ENCODE results near the gene AGPAT3.
A peak's percentile ranks its signal among the peaks of the same experiment; 100 is the strongest.

Gene AGPAT3

DNA sequence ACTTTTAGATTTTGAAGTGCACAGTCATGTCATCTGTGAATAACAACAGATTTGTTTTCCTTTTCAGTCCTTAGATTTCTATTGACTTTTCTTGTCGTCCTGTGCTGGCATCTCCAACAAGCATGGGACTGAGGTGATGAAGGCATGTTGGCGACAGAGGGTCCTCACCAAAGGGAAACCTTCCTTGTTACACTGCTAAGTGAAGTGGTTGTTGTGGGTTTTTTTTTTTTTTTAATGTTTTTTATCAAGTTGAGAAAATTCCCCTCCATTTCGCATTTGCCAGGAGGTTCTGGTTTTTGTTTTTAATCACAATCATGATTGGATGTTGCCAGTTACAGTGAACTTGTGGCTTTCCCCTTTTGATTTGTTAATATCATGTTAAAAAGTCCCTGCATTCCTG lies 24.0 kb downstream of the AGPAT3 start:
- no peak overlapping the region for H3K4me3 ChIP-seq (ENCODE audit: severe bottlenecking)
- H3K27me3 ChIP-seq (ENCODE audit: insufficient read depth, poor library complexity, severe bottlenecking) = no peaks in the 10 kb centered on the region
- no peak for ATAC-seq (ENCODE audit: low read depth)
- H3K27ac ChIP-seq (ENCODE audit: poor library complexity, severe bottlenecking) = no peak overlapping the region
- peaks cover 7% of the 10 kb centered on the region for H3K4me1 ChIP-seq (ENCODE audit: insufficient read depth, poor library complexity, severe bottlenecking)
- peaks cover 9% of the 10 kb centered on the region; the same call in 1 of the 2 replicates for H3K36me3 ChIP-seq (ENCODE audit: low read depth)
- TF ChIP-seq, protein P1, sequence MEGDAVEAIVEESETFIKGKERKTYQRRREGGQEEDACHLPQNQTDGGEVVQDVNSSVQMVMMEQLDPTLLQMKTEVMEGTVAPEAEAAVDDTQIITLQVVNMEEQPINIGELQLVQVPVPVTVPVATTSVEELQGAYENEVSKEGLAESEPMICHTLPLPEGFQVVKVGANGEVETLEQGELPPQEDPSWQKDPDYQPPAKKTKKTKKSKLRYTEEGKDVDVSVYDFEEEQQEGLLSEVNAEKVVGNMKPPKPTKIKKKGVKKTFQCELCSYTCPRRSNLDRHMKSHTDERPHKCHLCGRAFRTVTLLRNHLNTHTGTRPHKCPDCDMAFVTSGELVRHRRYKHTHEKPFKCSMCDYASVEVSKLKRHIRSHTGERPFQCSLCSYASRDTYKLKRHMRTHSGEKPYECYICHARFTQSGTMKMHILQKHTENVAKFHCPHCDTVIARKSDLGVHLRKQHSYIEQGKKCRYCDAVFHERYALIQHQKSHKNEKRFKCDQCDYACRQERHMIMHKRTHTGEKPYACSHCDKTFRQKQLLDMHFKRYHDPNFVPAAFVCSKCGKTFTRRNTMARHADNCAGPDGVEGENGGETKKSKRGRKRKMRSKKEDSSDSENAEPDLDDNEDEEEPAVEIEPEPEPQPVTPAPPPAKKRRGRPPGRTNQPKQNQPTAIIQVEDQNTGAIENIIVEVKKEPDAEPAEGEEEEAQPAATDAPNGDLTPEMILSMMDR (IDR thresholded peaks at IDR 0.05; ENCODE audit: poor library complexity, severe bottlenecking) = no peak
- no peaks in the 10 kb centered on the region for H3K9me3 ChIP-seq (ENCODE audit: severe bottlenecking)
- no peak for DNase-seq (ENCODE audit: low spot score)

DNA sequence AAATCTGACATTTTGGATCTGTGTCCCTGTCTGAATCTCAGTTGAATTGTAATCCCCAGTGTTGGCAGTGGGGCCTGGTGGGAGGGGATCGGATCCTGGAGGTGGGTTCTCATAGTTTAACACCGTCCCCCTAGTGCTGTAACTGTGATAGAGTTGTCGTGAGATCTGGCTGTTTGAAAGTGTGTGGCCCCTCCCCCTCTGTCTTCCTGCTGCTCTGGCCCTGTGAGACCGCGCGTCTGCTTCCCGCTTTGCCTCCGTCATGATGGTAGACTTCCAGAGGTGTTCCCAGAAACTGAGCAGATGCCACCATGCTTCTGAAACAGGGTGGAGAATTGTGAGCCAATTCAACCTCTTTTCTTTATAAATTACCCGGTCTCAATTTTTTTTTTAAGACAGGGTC lies 25.0 kb downstream of the AGPAT3 start:
- no peaks in the 10 kb centered on the region for H3K4me1 ChIP-seq (ENCODE audit: insufficient read depth, poor library complexity, severe bottlenecking)
- DNase-seq (ENCODE audit: low spot score) = peak; percentile 3
- H3K36me3 ChIP-seq (ENCODE audit: low read depth) = peaks cover 9% of the 10 kb centered on the region; the same call in 1 of the 2 replicates
- TF ChIP-seq, protein P1 (IDR thresholded peaks at IDR 0.05; ENCODE audit: poor library complexity, severe bottlenecking) = no peak
- no peak for ATAC-seq (ENCODE audit: low read depth)
- H3K27me3 ChIP-seq (ENCODE audit: insufficient read depth, poor library complexity, severe bottlenecking) = no peaks in the 10 kb centered on the region
- no peak overlapping the region for H3K4me3 ChIP-seq (ENCODE audit: severe bottlenecking)
- no peak overlapping the region for H3K27ac ChIP-seq (ENCODE audit: poor library complexity, severe bottlenecking)
- H3K9me3 ChIP-seq (ENCODE audit: severe bottlenecking) = no peaks in the 10 kb centered on the region

DNA sequence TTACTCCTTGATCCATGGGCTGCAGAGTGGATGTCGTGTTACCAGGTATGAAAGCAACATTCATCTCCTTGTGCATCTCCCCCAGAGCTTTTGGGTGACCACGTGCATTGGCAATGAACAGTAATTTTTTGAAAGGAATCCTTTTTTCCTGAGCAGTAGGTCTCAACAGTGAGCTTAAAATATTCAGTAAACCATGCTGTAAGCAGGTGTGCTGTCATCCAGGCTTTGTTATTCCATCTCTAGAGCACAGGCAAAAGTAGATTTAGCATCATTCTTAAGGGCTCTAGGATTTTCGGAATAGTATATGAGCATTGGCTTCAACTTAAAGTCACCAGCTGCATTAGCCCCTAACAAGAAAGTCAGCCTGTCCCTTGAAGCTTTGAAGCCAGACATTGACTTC lies 27.3 kb downstream of the AGPAT3 start:
- DNase-seq (ENCODE audit: low spot score) (no peak), ATAC-seq (ENCODE audit: low read depth) (no peak)

DNA sequence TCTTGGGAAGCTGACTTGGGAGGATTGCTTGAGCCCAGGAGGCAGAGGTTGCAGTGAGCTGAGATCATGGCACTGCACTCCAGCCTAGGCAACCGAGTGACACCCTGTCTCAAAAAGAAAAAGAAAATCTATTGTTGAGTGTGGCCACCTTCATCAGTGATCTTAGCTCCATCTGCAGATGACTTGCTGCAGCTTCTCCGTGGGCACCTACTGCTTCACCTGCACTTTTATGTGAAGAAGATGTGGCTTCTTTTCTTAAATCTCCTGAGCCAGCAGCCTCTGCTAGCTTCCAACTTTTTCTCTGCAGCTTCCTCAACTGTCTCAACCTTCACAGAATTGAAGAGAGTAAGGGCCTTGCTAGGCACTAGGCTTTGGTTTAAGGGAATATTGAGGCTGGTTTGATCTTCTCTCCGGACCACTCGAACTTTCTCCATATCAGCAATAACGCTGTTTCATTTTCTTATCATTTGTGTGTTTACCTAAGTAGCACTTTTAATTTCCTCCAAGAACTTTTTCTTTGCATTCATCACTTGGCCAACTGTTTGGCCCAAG lies 28.0 kb downstream of the AGPAT3 start:
- Histone ChIP-seq H3K9me3 (ENCODE audit: severe bottlenecking) (no peaks in the 10 kb centered on the region), H3K36me3 (ENCODE audit: low read depth) (peaks cover 6% of the 10 kb centered on the region; the same call in 1 of the 2 replicates), H3K4me1 (ENCODE audit: insufficient read depth, poor library complexity, severe bottlenecking) (no peaks in the 10 kb centered on the region), H3K27ac (ENCODE audit: poor library complexity, severe bottlenecking) (no peak overlapping the region), H3K27me3 (ENCODE audit: insufficient read depth, poor library complexity, severe bottlenecking) (no peaks in the 10 kb centered on the region), H3K4me3 (ENCODE audit: severe bottlenecking) (no peak overlapping the region)
- TF ChIP-seq, protein P1 (IDR thresholded peaks at IDR 0.05; ENCODE audit: poor library complexity, severe bottlenecking) = no peak
- ATAC-seq (ENCODE audit: low read depth) = no peak
- DNase-seq (ENCODE audit: low spot score) = no peak

More for the DNA sequence above, 27.3 kb downstream of the AGPAT3 start:
- no peak overlapping the region for H3K27ac ChIP-seq (ENCODE audit: poor library complexity, severe bottlenecking)
- H3K9me3 ChIP-seq (ENCODE audit: severe bottlenecking) = no peaks in the 10 kb centered on the region
- H3K4me1 ChIP-seq (ENCODE audit: insufficient read depth, poor library complexity, severe bottlenecking) = no peaks in the 10 kb centered on the region
- H3K4me3 ChIP-seq (ENCODE audit: severe bottlenecking) = no peak overlapping the region
- H3K36me3 ChIP-seq (ENCODE audit: low read depth) = peaks cover 7% of the 10 kb centered on the region; the same call in 1 of the 2 replicates
- H3K27me3 ChIP-seq (ENCODE audit: insufficient read depth, poor library complexity, severe bottlenecking) = no peaks in the 10 kb centered on the region
- TF ChIP-seq, protein P1 (IDR thresholded peaks at IDR 0.05; ENCODE audit: poor library complexity, severe bottlenecking) = no peak

DNA sequence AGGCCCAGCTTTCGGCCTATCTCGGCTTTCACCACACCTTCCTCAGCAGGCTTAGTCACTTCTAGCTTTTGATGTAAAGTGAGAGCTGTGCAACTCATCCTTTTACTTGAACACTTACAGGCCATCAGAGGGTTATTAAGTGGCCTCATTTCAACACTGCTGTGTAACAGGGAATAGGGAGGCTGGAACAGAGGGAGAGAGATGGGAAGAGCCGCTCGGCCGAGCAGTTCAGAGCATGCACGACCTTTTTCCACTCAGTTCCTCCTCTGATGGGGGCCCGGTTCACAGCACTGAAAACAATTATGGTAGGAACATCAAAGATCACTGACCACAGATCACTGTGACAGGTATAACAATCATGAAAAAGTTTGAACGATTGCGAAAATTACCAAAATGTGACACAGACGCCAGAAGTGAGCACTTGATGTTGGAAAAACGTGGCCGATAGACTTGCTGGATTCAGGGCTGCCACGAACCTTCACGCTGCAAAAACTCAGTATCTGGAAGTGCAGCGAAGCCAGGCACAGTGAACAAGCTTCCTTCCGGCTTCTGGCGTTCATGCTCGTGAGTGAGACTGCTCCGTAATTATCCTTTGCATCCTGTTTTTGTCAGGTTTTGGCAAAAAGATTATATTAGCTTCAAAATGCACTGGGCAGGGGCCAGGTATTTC lies 28.6 kb downstream of the AGPAT3 start:
- no peak for DNase-seq (ENCODE audit: low spot score)
- no peak for ATAC-seq (ENCODE audit: low read depth)
- Histone ChIP-seq H3K9me3 (ENCODE audit: severe bottlenecking) (no peaks in the 10 kb centered on the region), H3K27ac (ENCODE audit: poor library complexity, severe bottlenecking) (no peak overlapping the region), H3K27me3 (ENCODE audit: insufficient read depth, poor library complexity, severe bottlenecking) (no peaks in the 10 kb centered on the region), H3K4me1 (ENCODE audit: insufficient read depth, poor library complexity, severe bottlenecking) (no peaks in the 10 kb centered on the region), H3K36me3 (ENCODE audit: low read depth) (peaks cover 6% of the 10 kb centered on the region; the same call in 1 of the 2 replicates), H3K4me3 (ENCODE audit: severe bottlenecking) (no peak overlapping the region)
- TF ChIP-seq, protein P1 (IDR thresholded peaks at IDR 0.05; ENCODE audit: poor library complexity, severe bottlenecking) = no peak

Measured in RWPE2 (cell line).